Colonic mucosa (tissue), 4 donors: ENCODE results near the gene SEC16A. TPM values are rescaled to one million over a fixed set of nuclear protein-coding genes. Genes with fewer than 3 reads are reported as not detected.

ENCODE experiments used
- DNase-seq: peaks from one replicate; pipeline ENCODE4 v3.0.0-alpha.2; 2020
- H3K27ac ChIP-seq: fragments of 200-600 bp; one replicate; pipeline ENCODE4 v1.8.0; 2021
- H3K27me3 ChIP-seq: fragments of 200-600 bp; one replicate; pipeline ENCODE4 v1.8.0; 2021
- H3K36me3 ChIP-seq: fragments of 200-600 bp; one replicate; pipeline ENCODE4 v1.8.0; 2021
- H3K4me1 ChIP-seq: fragments of 200-600 bp; one replicate; pipeline ENCODE4 v1.8.0; 2021; ENCODE audit warnings: mild to moderate bottlenecking
- H3K4me3 ChIP-seq: fragments of 200-600 bp; one replicate; pipeline ENCODE4 v1.8.0; 2021
- H3K9ac ChIP-seq, 2 donors: one replicate each; pipeline ENCODE4 v1.7.0; 2013; ENCODE audit warnings: control low read depth in 2 of 2, low read depth in 2 of 2, low read length in 2 of 2
- H3K9me3 ChIP-seq: fragments of 200-600 bp; one replicate; pipeline ENCODE4 v1.8.0; 2021
- intact Hi-C: fragments of 100-400 bp; cut with DNase I; formaldehyde crosslinking; loops from one replicate; pipeline ENCODE4 v1.14.1; 2022
- total RNA-seq, 2 donors: library from RNA; stranded (reverse); fragmentation: NEBNext Ultra II Directional in 1 of 2; extraction: Animal tissue kit (Norgen Biotek cat#: 25700) in 1 of 2; gene quantifications; one replicate each; pipeline ENCODE4 v1.2.1, GENCODE V29; 2021
- TF ChIP-seq, protein P1 (sequence below): fragments of 200-600 bp; IDR thresholded peaks from one replicate; pipeline ENCODE4 v1.8.0; 2022; ENCODE audit warnings: antibody characterized with exemption, mild to moderate bottlenecking
- donor health status: healthy.
- donor health status: DM: no; HTN: no; CAD: no.
- donor health status: DM: no; HTN: no; CAD: no.

The SEC16A gene, protein sequence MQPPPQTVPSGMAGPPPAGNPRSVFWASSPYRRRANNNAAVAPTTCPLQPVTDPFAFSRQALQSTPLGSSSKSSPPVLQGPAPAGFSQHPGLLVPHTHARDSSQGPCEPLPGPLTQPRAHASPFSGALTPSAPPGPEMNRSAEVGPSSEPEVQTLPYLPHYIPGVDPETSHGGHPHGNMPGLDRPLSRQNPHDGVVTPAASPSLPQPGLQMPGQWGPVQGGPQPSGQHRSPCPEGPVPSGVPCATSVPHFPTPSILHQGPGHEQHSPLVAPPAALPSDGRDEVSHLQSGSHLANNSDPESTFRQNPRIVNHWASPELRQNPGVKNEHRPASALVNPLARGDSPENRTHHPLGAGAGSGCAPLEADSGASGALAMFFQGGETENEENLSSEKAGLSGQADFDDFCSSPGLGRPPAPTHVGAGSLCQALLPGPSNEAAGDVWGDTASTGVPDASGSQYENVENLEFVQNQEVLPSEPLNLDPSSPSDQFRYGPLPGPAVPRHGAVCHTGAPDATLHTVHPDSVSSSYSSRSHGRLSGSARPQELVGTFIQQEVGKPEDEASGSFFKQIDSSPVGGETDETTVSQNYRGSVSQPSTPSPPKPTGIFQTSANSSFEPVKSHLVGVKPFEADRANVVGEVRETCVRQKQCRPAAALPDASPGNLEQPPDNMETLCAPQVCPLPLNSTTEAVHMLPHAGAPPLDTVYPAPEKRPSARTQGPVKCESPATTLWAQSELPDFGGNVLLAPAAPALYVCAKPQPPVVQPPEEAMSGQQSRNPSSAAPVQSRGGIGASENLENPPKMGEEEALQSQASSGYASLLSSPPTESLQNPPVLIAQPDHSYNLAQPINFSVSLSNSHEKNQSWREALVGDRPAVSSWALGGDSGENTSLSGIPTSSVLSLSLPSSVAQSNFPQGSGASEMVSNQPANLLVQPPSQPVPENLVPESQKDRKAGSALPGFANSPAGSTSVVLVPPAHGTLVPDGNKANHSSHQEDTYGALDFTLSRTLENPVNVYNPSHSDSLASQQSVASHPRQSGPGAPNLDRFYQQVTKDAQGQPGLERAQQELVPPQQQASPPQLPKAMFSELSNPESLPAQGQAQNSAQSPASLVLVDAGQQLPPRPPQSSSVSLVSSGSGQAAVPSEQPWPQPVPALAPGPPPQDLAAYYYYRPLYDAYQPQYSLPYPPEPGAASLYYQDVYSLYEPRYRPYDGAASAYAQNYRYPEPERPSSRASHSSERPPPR (N-terminal part only)
- 100 to 1,000 TPM in 1 of 2 donors, 10 to 100 TPM in 1; 66.2 to 104 TPM for total RNA-seq

DNA sequence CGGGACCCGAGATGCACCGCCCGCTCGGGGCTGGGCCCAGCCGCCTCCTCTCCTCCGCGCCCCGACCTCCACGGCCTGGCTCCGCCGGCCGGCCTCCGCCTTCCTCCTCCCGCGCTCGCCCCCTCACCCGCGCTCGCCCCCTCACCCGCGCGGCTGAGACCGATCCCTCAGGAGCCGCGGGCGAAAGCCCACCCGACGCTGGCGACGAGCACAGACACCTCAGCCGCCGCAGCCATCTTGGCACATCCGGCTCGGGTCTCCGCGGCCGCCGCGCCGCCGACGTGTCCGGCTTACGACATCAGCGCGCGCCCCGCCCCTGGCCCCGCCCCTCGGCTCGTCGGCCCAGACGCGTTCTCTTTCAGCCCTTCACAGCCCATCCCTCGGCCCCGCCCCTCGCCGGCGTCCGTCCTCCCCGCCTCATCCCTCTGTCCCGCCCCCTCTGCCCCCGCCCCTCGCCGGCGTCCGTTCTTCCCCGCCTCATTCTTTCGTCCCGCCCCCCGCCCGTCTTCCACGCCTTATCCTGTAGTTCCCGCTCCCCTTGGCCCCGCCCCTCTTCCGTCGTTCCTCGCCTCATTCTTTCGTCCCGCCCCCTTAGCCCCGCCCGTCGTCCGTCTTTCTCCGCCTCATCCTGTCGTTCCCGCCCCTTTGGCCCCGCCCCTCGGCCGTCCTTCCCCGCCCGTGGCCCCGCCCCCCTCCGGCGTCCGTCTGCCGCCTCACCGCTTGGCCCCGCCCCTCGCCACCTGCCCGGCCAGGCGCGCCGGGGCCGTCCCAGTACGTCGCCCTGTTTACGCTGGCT is at the start of gene SEC16A:
TSS of gene SEC16A (minus strand) at position 248 of the 796 bp plus-strand sequence. CDS start 5,425 bp downstream, outside the sequence.
- peak within 1 kb of the TSS; percentile 96 for H3K4me3 ChIP-seq
- H3K4me1 ChIP-seq, result peaks cover 18% of the 10 kb centered on the region
- TF ChIP-seq, protein P1, sequence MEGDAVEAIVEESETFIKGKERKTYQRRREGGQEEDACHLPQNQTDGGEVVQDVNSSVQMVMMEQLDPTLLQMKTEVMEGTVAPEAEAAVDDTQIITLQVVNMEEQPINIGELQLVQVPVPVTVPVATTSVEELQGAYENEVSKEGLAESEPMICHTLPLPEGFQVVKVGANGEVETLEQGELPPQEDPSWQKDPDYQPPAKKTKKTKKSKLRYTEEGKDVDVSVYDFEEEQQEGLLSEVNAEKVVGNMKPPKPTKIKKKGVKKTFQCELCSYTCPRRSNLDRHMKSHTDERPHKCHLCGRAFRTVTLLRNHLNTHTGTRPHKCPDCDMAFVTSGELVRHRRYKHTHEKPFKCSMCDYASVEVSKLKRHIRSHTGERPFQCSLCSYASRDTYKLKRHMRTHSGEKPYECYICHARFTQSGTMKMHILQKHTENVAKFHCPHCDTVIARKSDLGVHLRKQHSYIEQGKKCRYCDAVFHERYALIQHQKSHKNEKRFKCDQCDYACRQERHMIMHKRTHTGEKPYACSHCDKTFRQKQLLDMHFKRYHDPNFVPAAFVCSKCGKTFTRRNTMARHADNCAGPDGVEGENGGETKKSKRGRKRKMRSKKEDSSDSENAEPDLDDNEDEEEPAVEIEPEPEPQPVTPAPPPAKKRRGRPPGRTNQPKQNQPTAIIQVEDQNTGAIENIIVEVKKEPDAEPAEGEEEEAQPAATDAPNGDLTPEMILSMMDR, result no peak

DNA sequence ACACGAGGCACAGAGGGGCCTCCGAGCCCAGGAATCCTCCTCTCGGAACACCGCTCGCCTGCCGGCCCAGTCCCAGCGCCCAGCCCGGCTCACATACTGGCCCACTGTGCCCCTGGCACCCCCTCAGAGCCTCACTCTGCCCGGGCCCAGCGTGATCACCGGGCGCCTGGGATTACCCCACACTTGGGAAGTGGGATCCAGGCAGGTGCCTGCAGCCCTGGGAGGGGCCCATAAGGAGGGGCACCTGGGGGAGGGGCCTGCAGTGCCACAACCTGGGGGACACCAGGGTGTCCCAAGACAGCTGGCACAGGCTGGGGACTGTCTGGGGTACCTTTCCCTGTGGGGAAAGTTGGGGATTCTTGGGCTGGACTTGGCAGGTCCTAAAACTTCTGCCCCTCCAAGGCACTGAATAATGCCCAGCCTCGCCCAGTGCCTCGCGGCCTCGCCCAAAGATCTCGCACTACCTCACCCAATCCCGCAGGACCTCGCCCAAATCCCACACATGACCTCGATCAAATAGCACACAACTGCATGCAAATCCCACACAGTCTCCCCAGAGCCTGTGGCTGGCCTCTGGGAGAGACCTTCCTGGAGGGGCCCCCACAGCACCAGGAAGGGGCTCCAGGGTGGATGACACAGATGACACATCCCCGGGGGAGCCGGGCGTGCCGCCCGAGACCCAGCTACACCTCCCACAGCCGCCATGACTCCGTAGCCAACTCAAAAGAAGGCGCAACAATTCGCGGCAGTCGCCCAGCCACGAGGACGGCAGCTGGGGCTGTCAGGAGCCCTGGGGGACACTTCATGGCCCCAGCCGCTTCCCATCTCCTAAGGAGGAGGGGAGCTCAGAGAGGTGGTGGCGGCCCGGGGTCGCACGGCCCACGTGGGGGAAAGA is 49.3 kb upstream of the SEC16A start:
- intact Hi-C loops, result no loop called here
- Histone ChIP-seq H3K4me3 (no peak overlapping the region), H3K9ac (peak overlapping the region; percentile 70 to 81)

More for the DNA sequence above, at the start of gene SEC16A:
- Histone ChIP-seq H3K27ac (peak within 1 kb of the TSS; percentile 99), H3K27me3 (no peaks in the 10 kb centered on the region), H3K9me3 (no peaks in the 10 kb centered on the region), H3K9ac (peak within 1 kb of the TSS; percentile 85 to 97), H3K36me3 (no peaks in the 10 kb centered on the region)
- peak; percentile 100 for DNase-seq
- intact Hi-C loops, result loop anchor here (5.0 kb wide), 1 partner anchor 71 kb away; the partner anchor contains the start of genes ENTR1 and PMPCA

DNA sequence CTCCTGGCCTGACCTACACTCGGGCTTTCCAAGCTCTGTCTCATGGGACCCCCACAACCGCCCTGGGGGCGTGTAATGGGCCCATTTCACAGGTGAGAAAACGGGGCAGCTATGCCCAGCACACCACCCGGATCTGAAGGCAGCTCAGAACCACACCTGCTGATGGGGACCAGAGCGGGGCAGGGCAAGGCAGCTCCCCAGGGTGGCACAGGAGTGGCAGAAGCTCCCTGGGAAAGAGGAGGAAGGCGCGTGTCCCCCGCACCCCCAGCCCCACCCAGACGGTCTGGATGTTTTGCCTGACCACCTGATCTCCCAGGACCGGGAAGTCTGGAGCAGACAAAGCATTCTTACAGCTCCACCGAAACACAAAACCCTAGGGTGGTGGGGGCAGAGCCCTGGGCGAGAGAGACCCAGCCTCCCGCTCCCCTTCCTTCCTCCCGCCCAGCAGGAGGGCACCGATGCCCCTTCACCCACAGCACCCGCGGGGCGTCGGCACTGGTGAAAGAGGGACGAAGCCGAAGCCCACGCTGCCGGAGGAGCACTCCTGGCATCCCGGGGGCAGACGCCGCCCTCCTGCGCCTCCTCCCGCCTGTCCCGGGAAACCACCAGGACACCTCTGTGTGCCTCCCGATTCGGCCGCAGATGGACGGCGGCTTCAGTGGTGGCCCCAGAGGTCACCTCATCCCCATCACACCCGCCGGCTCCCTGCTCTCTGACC is 48.5 kb upstream of the SEC16A start:
- Histone ChIP-seq H3K27ac (peak overlapping the region; percentile 65), H3K4me3 (no peak overlapping the region), H3K4me1 (peaks cover 73% of the 10 kb centered on the region), H3K36me3 (no peaks in the 10 kb centered on the region), H3K27me3 (no peaks in the 10 kb centered on the region), H3K9me3 (no peaks in the 10 kb centered on the region), H3K9ac (peak overlapping the region; percentile 70 to 81)
- intact Hi-C loops, result no loop called here
- TF ChIP-seq, protein P1, result no peak
- DNase-seq, result peak; percentile 72

More for the DNA sequence above, 49.3 kb upstream of the SEC16A start:
- Histone ChIP-seq H3K9me3 (no peaks in the 10 kb centered on the region), H3K36me3 (no peaks in the 10 kb centered on the region), H3K27me3 (no peaks in the 10 kb centered on the region), H3K4me1 (peaks cover 67% of the 10 kb centered on the region), H3K27ac (peak overlapping the region; percentile 65)
- TF ChIP-seq, protein P1, result no peak
- DNase-seq, result peak; percentile 83

DNA sequence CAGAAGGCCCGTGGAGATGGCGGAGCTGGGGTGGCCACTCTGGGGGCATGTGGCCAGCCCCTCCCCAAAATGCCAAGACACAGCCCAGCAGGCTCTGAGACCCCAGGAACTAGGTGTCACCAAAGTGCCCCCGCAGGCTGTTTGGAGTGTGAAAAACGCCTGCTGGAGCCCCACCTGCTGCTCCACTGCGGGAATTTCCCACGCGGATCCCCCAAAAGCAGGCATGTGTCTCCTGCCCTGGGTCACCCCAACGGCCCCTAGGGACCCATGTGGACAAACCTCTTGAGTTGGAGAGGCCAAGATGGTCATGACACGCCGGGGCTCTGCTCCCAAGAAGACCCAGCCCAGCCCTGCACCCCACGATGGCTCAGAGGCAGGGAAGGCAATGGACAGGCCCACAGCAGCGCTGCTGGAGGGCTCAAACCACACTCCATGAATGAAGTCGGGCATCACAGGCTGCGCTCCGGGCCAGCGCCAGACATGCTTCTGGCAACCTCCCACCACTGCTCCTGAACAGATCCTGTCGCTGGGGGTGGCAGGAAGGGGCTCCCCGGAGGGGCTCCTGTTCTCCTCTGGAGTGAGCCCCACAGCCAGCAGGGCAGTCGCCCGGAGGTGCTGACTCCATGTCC is 47.7 kb upstream of the SEC16A start:
- intact Hi-C loops, result no loop called here
- TF ChIP-seq, protein P1, result no peak
- H3K4me1 ChIP-seq, result peaks cover 78% of the 10 kb centered on the region
- H3K4me3 ChIP-seq, result no peak overlapping the region
- H3K9me3 ChIP-seq, result no peaks in the 10 kb centered on the region
- peak overlapping the region; percentile 48 to 81 for H3K9ac ChIP-seq
- peak overlapping the region; percentile 42 for H3K27ac ChIP-seq
- no peak for DNase-seq
- no peaks in the 10 kb centered on the region for H3K36me3 ChIP-seq
- H3K27me3 ChIP-seq, result no peaks in the 10 kb centered on the region
